ENCODE measurements around the gene RTEL1. TPM values are rescaled to one million over a fixed set of nuclear protein-coding genes. Genes with fewer than 3 reads are reported as not detected.

RTEL1 gene
- polyA plus RNA-seq, 3 donors: 1.0 to 15.5 (median 4.8) TPM

DNA sequence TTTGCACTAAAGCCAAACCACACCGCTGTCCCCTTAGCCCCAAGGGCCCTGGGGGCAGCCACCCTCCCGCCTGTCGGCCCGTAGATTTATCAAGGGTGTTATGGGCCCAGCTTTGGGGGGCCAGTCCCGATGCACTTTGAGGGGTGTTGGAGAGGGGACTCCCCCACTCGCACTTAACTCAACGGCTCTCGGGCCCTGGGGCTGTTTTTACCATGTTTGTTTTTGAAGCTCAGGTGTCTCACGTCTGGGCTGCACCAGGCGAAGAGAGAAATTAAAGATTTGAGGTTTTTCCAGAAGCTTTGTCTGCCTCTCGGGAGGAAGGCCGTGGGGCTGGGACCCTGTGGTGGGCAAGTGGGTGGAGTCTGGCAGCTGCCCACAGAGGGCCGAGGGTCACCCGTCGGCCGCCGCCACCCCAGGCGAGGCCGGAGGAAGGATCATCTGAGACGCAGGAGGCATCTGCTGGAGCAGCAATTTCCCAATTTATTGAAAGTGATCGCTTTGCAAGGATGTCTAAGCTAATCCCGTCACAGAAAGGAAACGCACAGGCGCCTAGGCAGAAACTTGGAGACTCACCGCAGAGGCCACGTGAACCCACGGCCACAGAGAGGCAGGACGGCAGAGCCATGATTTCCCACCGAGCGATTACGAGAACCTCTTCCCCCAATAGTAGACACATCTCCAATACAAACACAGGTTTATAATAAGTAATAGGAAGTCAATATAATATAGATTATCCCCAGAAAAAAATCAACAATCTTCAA is 85.3 kb downstream of the RTEL1 start:
- TF ChIP-seq, protein P1, sequence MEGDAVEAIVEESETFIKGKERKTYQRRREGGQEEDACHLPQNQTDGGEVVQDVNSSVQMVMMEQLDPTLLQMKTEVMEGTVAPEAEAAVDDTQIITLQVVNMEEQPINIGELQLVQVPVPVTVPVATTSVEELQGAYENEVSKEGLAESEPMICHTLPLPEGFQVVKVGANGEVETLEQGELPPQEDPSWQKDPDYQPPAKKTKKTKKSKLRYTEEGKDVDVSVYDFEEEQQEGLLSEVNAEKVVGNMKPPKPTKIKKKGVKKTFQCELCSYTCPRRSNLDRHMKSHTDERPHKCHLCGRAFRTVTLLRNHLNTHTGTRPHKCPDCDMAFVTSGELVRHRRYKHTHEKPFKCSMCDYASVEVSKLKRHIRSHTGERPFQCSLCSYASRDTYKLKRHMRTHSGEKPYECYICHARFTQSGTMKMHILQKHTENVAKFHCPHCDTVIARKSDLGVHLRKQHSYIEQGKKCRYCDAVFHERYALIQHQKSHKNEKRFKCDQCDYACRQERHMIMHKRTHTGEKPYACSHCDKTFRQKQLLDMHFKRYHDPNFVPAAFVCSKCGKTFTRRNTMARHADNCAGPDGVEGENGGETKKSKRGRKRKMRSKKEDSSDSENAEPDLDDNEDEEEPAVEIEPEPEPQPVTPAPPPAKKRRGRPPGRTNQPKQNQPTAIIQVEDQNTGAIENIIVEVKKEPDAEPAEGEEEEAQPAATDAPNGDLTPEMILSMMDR (IDR thresholded peaks at IDR 0.05): no peak
- H3K9ac ChIP-seq (ENCODE audit: insufficient read depth, low read length, poor library complexity, severe bottlenecking): no peak overlapping the region
- H3K9me3 ChIP-seq (replicated peaks in 1 of 2; ENCODE audit: control insufficient read depth in 1 of 2, insufficient read depth in 1 of 2, low read length in 2 of 2): no peaks in the 10 kb centered on the region
- 85% methylated on average over 14 of the region's 31 CpGs for WGBS (ENCODE audit: insufficient coverage)
- H3K27me3 ChIP-seq (ENCODE audit: control insufficient read depth in 2 of 2, insufficient read depth in 2 of 2, low read length in 2 of 2): peaks cover 0 to 3% of the 10 kb centered on the region in 2 donors
- DNase-seq: no peak
- H3K36me3 Mint-ChIP-seq: peaks cover 2 to 8% of the 10 kb centered on the region in 2 donors
- H3K27ac ChIP-seq (ENCODE audit: low read depth in 1 of 2, low read length in 2 of 2): no peak overlapping the region
- intact Hi-C loops (cut with micrococcal nuclease): loop anchor here in 1 of 2 donors (5.0 kb wide), 2 partner anchors 86 to 119 kb away; partner anchors contain the start of genes ABHD16B and RTEL1
- H3K4me1 ChIP-seq (ENCODE audit: control insufficient read depth in 1 of 2, insufficient read depth in 2 of 2, low read length in 2 of 2): peaks cover 21 to 26% of the 10 kb centered on the region in 2 donors
- H2AFZ ChIP-seq (ENCODE audit: insufficient read depth, low read depth, low read length, poor library complexity, severe bottlenecking): no peak overlapping the region
- no peak overlapping the region for H3K4me3 Mint-ChIP-seq
- peaks cover 15% of the 10 kb centered on the region for H4K20me1 ChIP-seq (ENCODE audit: insufficient read depth, low read length)
- H3K27me3 Mint-ChIP-seq (ENCODE audit: low read depth in 3 of 3): peaks cover 0 to 7% (median 4%) of the 10 kb centered on the region in 3 donors
- no peak overlapping the region for H3K4me3 ChIP-seq (replicated peaks in 1 of 3; ENCODE audit: low read depth in 2 of 3, low read length in 3 of 3)
- H3K79me2 ChIP-seq (ENCODE audit: insufficient read depth, low read length): peaks cover 7% of the 10 kb centered on the region
- H3K4me1 Mint-ChIP-seq: peaks cover 5% of the 10 kb centered on the region
- no peaks in the 10 kb centered on the region for H3K9me3 Mint-ChIP-seq
- H3K4me2 ChIP-seq (replicated peaks; ENCODE audit: extremely low read depth, low read length, poor library complexity, severe bottlenecking): no peak overlapping the region
- H3K27ac Mint-ChIP-seq: no peak overlapping the region
- peaks cover 0 to 9% of the 10 kb centered on the region in 2 donors for H3K36me3 ChIP-seq (replicated peaks in 1 of 2; ENCODE audit: control insufficient read depth in 1 of 2, insufficient read depth in 2 of 2, low read length in 2 of 2)

GRCh38 chr20:63744158-63744557 is 86.0 kb downstream of the RTEL1 start:
- intact Hi-C loops (cut with micrococcal nuclease): loop anchor here in 1 of 2 donors (5.0 kb wide), 2 partner anchors 87 to 118 kb away; partner anchors contain the start of genes ABHD16B and RTEL1
- H3K36me3 Mint-ChIP-seq: peaks cover 2 to 8% of the 10 kb centered on the region in 2 donors
- no peak overlapping the region for H3K4me3 Mint-ChIP-seq
- Histone ChIP-seq H3K79me2 (ENCODE audit: insufficient read depth, low read length) (peaks cover 7% of the 10 kb centered on the region), H4K20me1 (ENCODE audit: insufficient read depth, low read length) (peaks cover 9% of the 10 kb centered on the region), H3K9me3 (replicated peaks in 1 of 2; ENCODE audit: control insufficient read depth in 1 of 2, insufficient read depth in 1 of 2, low read length in 2 of 2) (no peaks in the 10 kb centered on the region), H3K4me1 (ENCODE audit: control insufficient read depth in 1 of 2, insufficient read depth in 2 of 2, low read length in 2 of 2) (peaks cover 13 to 19% of the 10 kb centered on the region in 2 donors), H2AFZ (ENCODE audit: insufficient read depth, low read depth, low read length, poor library complexity, severe bottlenecking) (no peak overlapping the region), H3K4me3 (replicated peaks in 1 of 3; ENCODE audit: low read depth in 2 of 3, low read length in 3 of 3) (no peak overlapping the region), H3K36me3 (replicated peaks in 1 of 2; ENCODE audit: control insufficient read depth in 1 of 2, insufficient read depth in 2 of 2, low read length in 2 of 2) (peaks cover 0 to 9% of the 10 kb centered on the region in 2 donors), H3K9ac (ENCODE audit: insufficient read depth, low read length, poor library complexity, severe bottlenecking) (no peak overlapping the region), H3K27me3 (ENCODE audit: control insufficient read depth in 2 of 2, insufficient read depth in 2 of 2, low read length in 2 of 2) (no peaks in the 10 kb centered on the region), H3K27ac (ENCODE audit: low read depth in 1 of 2, low read length in 2 of 2) (no peak overlapping the region), H3K4me2 (replicated peaks; ENCODE audit: extremely low read depth, low read length, poor library complexity, severe bottlenecking) (no peak overlapping the region)
- DNase-seq: no peak
- TF ChIP-seq, protein P1 (IDR thresholded peaks at IDR 0.05): no peak
- H3K27ac Mint-ChIP-seq: no peak overlapping the region
- H3K9me3 Mint-ChIP-seq: no peaks in the 10 kb centered on the region
- peaks cover 0 to 2% (median 2%) of the 10 kb centered on the region in 3 donors for H3K27me3 Mint-ChIP-seq (ENCODE audit: low read depth in 3 of 3)
- WGBS (ENCODE audit: insufficient coverage): 75% methylated on average over 2 of the region's 4 CpGs
- H3K4me1 Mint-ChIP-seq: peaks cover 3% of the 10 kb centered on the region
